GM21381 (cell line): Measurements from ENCODE around the gene ZCCHC8.

Source experiments
- ATAC-seq: cut with Tn5 transposase; IDR thresholded peaks from one replicate; pipeline ENCODE4 v1.9.1; 2021; ENCODE audit warnings: mild to moderate bottlenecking, moderate library complexity; ENCODE audit not compliant: unreplicated experiment

ZCCHC8 gene

DNA sequence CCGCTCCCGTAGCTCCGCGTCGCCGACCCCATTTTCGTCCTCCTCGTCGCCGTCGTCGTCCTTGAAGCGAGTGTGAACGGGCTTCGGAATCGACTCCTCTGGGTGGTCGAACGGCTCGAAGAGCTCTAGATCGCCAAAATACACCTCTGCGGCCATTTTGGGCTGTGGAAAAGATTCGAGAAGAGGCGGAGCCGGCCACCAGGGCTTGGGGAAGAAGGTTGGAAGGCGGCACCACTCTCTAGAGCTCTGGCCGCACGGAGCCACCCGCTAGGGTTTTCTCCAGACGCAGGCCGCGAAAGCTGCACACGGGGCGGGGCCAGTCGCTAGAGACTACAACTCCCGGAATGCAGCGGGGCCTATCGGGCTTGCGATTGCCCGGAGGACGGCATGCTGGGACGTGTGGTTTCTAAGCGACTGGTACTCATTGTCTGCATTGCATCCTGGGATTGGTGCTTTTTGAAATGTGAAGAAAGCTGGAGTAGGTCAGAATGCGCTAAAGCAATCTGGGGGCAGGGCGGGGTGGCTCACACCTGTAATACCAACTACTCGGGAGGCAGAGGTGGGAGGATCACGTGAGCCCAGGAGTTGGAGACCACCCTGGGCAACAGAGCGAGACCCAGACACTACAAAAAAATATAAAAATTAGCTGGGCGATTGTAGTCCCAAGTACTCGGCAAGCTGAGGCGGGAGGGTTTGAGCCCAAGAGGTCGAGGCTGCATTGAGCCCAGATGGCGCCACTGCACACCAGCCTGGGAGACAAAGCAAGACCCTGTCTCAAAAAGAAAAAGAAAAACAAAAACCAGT, at the start of gene ZCCHC8:
TSS of gene ZCCHC8 (minus strand) at position 248 of the 804 bp plus-strand sequence. CDS start at position 156, 92 bp downstream.
- peak; percentile 91 for ATAC-seq

GRCh38 chr12:122547330-122547729, 46.6 kb upstream of the ZCCHC8 start:
- no peak for ATAC-seq

- ATAC-seq, result peak; percentile 66
Observed at GRCh38 chr12:122545855-122546254, 45.1 kb upstream of the ZCCHC8 start.

DNA sequence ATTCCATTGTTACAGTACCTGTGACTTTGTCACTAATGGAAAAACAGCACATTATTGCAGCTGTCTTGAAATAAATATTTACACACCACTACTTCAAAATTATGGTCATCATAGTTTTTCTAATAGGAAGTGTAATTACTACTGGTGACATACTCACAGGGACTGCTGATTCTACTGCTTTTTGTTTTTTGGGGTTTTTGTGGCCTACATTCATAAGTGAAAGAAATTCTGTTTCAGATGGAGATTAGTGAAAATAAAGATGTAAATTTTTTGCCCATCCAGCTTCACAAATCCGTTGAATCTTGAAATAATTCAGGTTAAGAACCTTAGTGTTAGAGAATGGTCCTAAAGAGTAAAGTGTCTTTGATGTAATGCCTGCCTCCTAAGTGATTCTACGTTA, 43.8 kb upstream of the ZCCHC8 start:
- ATAC-seq, result no peak

- ATAC-seq, result no peak
Observed at GRCh38 chr12:122538496-122538895, 37.8 kb upstream of the ZCCHC8 start.

DNA sequence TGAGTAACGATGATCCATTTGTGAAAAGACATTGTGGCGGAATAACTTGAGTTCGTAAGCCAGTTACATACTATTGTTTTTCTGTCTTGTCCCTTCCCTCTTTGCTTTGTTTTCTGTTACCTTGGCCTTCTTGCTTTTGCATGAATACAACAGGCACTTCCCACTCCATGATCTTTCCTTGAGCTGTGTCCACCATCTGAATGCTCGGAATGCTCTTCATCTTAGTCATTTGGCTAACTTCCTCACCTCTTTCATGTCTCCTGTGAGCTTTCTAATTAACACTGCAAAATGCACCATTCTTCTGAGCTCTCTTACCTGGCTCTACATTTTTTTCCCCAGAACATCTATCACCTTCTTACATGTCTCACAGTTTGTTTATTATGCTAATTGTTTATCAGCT, 36.3 kb upstream of the ZCCHC8 start:
- no peak for ATAC-seq

DNA sequence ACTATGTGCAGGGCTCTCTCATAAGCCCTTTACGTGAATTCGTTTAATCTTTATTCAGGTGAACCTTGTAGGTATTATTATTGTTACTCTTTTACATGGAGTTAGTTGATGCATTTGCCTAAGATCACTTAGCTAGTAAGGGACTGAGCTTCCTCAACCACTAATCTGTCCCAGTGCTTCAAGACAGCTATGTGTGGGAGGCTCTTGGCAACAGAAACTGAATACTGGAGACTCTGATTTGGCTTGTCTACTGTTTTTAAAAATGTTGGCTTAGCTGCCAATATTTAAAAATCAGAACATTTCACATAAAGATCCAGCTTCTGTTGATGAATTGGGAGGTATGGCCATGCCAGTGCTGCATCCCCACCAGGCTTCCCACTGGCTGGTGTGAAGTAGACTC, 33.1 kb upstream of the ZCCHC8 start:
- no peak for ATAC-seq

DNA sequence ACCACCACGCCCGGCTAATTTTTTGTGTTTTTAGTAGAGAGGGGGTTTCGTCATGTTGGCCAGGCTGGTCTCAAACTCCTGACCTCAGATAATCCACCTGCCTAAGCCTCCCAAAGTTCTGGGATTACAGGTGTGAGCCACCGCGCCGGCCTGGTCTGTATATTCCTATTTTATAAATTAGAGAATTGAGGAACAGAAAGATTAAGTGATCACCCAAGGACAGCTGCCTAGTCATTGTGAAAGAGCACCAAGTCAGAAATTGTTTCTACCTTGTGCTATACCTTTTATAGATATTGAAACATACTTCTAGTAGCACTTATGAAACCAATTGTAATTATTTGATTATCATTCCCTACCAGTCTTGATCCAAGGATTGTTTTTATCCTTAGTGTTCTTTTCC, 28.3 kb upstream of the ZCCHC8 start:
- no peak for ATAC-seq

- ATAC-seq, result no peak
Observed at GRCh38 chr12:122528582-122528981, 27.9 kb upstream of the ZCCHC8 start.

- ATAC-seq, result no peak
Observed at GRCh38 chr12:122527478-122527944, 26.8 kb upstream of the ZCCHC8 start.

DNA sequence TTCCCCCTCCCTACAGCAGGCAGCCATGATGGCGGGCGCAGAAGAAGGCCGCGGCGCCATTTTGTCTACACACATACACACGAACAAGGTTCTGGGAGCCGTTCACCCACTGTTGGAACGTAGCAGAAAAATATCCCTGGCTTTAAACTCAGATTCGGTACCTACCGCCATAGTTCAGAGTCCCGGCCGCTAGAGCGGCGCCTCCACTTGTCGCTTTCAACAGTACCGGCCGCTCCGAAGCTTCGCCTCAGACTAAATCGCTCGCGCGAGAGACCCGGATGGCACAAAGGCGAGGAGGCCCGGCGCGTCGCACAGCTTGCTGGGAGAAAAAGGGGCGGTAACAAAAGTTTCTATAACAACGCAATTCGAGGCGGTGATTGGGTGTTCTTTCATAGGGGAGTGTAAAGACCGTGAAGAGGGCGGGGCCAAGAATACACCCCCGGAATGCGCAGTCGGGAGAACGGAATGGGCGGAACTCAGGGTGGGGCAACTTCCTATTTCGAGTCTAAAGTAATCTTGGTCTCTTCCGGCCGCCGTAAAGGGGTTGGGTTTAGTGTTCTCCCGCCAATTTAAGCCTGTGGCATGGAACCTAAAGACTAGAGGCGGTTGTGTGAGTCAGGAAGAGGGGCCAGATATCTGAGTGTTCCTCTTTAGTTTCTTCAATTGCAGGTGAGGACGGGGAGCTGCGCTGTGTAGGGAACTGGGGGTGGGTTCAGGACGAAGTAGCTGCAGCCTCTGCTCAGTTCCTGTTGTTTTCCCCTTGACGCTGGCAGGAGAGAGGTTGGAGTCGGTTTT, 26.1 kb upstream of the ZCCHC8 start, which contains the start of the genes KNTC1 and RSRC2:
TSS of gene KNTC1 (plus strand) at position 567 of the 795 bp plus-strand sequence. CDS start 2,815 bp downstream, outside the sequence.
TSS of gene RSRC2 (minus strand) at position 254 of the 795 bp plus-strand sequence. CDS start at position 171, 83 bp downstream.
- peak; percentile 88 for ATAC-seq

DNA sequence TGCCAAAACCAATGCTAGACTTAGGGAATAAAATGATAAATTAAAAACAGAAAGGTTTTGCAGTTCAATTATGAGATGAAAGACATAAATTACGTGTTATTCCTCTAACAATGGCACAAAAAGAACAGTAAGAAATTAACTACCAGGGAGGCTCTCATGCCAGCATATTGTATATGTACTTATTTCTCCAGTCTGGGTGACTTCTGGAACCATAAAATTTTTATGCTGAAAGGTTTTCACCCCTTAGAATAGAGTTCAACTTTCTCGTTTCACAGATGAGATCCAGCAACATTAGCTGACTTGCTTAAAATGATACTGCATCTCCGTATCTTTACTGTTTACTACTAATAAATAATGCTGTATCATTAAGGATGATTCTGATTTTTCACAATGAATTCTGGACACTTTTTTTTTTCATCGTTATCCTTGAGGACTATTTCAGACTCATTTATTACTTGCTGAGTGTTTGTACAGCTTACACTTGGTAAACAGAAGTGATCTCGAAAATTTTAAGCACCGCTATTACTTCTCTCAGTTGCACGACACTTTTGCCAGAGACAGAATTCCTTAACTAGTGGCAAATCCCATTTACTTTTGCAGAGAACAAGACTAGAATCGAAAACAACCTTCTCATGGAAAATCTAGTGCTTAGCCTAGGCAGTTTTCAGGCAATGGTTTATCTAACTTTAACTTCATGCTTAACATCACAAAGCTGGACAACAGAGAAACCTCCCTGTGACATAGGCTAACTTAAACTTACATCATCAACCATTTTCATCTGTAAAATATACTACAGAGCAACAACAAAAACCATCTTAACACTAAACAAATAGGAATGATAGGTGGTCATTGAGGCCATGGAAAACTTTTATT, 23.4 kb upstream of the ZCCHC8 start:
- ATAC-seq, result no peak

DNA sequence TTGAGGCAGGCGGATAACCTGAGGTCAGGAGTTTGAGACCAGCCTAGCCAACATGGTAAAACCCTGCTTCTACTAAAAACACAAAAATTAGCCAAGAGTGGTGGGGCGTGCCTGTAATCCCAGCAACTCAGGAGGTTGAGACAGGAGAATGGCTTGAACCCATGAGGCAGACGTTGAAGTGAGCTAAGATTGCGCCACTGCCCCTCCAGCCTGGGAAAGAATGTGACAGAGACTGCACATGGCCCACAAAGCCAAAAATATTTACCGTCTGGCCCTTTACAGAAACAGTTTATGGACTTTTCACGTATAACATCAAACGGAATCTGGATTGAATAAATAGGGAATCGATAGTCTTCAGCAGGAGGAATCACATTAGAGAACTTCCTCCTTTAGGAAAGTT, 22.5 kb upstream of the ZCCHC8 start:
- ATAC-seq, result no peak

DNA sequence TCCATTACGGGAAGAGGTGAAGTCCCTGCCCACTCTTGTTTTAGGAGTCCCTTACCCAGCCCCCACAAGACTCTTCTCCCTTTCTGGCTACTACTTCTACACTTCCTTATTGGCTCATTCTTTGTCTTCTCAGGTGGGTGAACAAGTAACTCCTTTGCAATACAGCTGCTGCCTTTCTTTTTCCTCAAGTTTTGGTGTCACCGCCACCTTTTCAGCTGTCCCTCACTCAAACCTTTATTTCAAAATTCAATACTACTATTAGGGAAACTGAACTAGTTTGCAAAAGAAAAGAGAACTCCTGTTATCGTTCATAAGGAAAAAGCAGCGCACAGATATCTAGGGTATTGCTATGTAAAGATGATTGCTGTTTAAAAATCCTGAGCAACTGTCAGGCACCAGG, 19.9 kb upstream of the ZCCHC8 start:
- ATAC-seq, result no peak

- ATAC-seq, result no peak
Observed at GRCh38 chr12:122519418-122519817, 18.7 kb upstream of the ZCCHC8 start.

DNA sequence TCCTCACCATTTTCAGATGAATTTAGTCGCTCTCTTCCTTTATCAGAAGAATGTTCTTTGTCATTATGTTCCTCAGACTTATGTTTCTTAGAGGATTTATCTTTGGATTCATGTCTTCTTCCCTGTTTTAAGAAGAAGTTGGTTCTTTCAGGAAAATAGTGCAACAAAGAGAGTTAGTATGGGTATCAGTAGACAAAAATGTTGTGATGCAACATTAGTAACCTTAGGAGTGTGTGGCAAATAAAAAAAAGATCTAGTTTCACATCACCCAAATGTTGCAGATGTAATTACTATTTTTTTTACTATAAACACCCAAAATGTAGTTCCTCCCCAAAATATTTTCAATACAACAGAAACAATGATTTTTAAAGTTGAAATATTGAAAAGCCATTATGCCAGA, 18.2 kb upstream of the ZCCHC8 start:
- no peak for ATAC-seq

GRCh38 chr12:122517877-122518276, 17.1 kb upstream of the ZCCHC8 start:
- no peak for ATAC-seq

GRCh38 chr12:122516544-122517361, 16.0 kb upstream of the ZCCHC8 start:
- ATAC-seq, result no peak

DNA sequence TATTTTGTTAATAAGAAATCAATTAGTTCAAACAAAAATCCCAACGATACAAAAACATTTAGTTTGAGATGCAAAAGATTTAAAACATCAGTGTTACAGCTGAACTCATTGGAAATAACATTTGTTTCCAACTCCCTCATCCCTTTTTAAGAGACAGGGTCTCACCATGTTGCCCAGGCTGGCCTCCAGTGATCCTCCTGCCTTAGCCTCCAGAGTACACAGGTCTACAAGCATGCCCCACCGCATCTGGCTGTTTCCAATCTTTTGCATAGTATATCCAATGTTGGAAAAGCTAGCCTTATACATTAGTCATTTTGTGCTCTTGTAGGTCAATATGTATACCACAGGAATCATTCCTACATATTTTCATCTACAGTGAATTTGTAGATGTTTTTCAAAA, 14.5 kb upstream of the ZCCHC8 start:
- ATAC-seq, result no peak

GRCh38 chr12:122513660-122514059, 12.9 kb upstream of the ZCCHC8 start:
- no peak for ATAC-seq
